Measurements from ENCODE around the gene FNBP1.
"Not testable (repeated sequence)": the region's sequence is repeated elsewhere in the genome, so short reads cannot be mapped to it uniquely, and the experiment has no call there.

Gene FNBP1

GRCh38 chr9:129990269-129991010, 52.5 kb downstream of the FNBP1 start:
- DNase-seq (ENCODE audit: low read depth): no peak

DNA sequence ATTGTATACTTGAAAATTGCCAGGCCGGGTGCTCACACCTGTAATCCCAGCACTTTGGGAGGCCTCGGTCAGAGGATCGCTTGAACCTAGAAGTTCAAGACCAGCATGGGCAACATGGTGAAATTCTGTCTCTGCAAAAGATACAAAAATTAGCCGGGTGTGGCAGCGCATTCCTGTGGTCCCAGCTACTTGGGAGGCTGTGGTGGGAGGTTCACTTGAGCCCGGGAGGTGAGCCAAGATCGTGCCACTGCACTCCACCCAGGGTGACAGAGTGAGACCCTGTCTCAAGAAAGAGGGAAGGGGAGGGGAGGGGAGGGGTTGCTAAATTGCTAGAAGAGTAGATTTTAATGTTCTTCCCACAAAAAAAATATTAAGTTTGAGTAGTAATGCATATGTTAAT, 53.2 kb downstream of the FNBP1 start:
- DNase-seq (ENCODE audit: low read depth): no peak

DNA sequence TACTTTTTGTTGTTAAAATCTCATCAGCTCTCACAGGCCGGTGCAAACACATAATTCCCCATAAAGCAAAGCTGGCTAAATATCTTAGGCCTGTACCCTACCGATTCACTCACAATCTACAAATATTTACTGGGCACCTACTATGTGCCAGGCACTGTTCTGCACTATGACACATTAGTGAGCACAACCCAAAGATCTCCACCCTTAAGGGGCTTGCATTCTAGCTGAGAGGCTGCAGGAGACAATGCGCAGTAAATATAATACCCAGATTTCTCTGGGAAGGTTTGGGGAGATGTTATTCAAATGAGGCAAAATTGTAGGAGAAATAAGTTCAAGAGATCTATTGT, 53.7 kb downstream of the FNBP1 start:
- no peak for DNase-seq (ENCODE audit: low read depth)

DNA sequence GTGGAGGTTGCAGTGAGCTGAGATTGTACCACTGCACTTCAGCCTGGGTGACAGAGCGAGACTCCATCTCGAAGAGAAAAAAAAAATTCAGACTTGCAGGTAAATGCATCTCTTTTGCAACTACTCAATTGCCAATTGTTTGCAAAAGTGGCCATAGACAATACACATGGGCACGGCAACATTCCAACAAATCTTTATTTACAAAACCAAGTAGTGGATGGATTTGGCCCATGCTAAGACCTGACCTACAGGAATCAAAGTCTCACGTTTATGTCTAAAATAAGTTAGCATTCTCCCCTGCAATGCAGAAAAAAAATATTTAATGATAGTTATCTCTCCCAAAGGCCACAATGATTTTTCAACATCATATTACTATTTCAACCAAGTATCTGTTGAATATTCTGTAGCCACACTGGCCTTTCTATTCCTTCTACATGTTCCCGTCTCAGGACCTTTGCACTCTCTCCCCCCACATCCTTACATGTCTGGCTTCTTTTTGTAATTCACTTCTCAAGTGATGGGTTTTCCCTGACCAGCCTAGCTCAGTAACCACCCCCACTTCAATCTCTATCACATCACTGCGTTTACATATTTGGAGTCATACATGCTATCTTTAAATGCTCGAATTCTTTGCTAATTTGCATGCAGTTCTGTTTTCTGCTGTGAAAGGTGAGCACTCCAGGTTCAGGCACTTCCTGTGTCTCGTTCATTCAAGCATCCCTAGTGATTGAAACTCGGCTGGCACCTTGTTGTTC, 54.2 kb downstream of the FNBP1 start:
- no peak for DNase-seq (ENCODE audit: low read depth)

GRCh38 chr9:129987941-129988340, 55.0 kb downstream of the FNBP1 start:
- DNase-seq (ENCODE audit: low read depth): no peak

DNA sequence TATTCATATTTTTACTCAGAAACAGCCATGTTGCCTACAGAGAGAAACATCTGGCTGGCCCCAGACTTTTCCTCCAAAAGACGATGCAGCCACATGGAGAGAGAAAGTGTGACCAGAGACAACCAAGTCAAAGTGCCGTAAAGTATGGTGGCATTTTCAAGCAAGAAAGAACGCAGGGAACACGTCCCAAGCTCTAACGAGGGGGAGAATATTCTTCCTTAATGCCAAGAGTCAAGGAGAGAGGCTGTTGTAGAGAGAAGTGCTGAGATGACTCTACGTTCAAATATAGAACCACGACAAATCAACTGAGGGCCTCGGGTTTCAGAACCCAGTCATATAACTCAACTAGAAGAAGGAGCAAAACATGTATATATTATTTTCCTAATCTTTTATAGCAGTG, 55.9 kb downstream of the FNBP1 start:
- DNase-seq (ENCODE audit: low read depth): no peak

- DNase-seq (ENCODE audit: low read depth): not testable (repeated sequence)
These were observed 58.4 kb downstream of the FNBP1 start for GRCh38 chr9:129984589-129984988.

DNA sequence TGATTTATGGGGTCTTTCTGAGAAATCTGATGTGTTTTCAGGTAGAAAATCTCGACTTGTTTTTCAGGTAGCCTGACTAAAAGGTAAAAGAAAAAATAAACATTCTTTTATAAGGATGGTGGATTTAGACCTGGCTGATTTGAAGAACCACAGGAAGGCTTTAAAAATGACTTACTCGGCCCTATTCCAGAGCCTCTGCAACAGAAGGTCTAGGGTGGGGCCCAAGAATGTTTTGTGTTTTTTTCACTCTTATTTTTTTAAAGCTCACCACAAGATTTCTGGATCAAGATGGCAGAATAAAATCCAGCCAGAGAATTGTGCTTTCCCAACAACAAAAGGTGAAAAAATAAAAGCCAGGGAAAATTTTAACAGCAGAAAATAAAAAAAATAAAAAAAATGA, 59.1 kb downstream of the FNBP1 start:
- DNase-seq (ENCODE audit: low read depth): no peak

- DNase-seq (ENCODE audit: low read depth): no peak
These were observed 61.6 kb downstream of the FNBP1 start for GRCh38 chr9:129981180-129981907.

DNA sequence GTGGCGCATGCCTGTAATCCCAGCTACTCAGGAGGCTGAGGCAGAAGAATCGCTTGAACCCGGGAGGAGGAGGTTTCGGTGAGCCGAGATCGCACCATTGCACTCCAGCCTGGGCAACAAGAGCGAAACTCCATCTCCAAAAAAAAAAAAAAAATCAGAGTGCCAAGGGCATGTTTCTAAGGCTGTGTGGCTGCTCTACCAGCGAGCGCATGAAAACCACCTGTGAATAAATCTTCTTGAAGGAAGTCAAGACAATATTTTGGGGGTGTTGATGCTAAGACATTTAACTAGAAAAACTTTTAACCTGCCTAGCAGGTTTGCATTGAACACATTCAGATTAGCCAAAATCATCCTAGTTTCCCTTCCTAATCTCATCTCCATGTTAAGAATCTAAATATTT, 62.8 kb downstream of the FNBP1 start:
- not testable (repeated sequence) for DNase-seq (ENCODE audit: low read depth)

- DNase-seq (ENCODE audit: low read depth): no peak
These were observed 63.8 kb downstream of the FNBP1 start for GRCh38 chr9:129979071-129979745.

DNA sequence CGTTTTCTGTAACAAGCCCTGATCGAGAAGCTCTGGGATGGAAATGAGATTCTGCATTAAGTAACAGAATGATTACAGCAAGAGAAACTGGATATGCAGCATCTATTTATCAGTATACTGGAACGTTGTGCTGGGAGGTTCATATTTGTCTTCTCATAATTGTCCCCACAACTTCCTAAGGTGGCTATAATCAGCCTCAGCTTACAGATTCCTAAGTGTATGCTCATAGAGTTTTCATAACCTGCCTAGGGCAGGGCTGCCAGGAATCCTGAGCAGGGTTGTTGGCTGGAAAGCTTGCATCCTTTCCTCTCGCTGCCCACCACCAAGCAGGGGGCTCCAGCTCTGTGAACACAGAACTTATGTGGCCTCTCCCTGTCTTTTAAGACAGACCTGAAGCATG, 70.2 kb downstream of the FNBP1 start:
- DNase-seq (ENCODE audit: low read depth): no peak

DNA sequence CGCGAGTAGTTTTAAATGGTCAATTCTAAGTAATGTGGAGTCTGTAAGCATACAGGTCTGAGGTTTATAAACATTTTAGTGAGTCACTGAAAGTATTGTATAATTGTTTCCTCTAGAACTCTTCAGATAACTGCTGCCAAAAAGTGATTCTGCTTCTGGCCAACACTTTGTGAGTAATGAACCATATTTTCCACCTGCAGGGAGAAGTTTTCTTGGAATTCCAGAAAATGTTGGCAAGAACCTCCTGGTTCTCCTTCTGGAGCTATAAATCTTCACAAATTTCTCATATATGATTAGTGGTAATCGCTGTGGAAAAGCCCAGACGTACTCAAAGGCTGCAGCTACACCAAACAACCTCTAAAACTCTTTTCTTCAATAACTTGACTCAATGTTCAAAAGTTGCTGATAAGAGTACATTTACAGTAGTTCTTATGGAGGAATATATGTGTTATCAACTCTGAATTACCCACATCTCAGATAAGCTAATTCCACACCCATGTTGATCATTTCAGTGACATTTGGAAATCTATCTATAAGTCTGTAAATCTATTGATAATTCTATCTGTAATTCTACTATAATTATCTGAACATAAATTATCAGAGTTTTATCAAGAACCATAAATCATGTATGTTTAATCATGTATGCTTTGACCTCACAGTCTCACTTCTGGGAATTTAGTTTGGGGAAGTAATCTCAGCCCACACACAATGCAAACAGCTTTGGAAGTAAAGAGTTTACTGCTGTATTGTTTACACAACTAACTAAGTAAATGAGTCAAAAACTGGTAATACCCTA, 74.1 kb downstream of the FNBP1 start:
- no peak for DNase-seq (ENCODE audit: low read depth)

- no peak for DNase-seq (ENCODE audit: low read depth)
These were observed 77.9 kb downstream of the FNBP1 start for GRCh38 chr9:129964901-129965734.

DNA sequence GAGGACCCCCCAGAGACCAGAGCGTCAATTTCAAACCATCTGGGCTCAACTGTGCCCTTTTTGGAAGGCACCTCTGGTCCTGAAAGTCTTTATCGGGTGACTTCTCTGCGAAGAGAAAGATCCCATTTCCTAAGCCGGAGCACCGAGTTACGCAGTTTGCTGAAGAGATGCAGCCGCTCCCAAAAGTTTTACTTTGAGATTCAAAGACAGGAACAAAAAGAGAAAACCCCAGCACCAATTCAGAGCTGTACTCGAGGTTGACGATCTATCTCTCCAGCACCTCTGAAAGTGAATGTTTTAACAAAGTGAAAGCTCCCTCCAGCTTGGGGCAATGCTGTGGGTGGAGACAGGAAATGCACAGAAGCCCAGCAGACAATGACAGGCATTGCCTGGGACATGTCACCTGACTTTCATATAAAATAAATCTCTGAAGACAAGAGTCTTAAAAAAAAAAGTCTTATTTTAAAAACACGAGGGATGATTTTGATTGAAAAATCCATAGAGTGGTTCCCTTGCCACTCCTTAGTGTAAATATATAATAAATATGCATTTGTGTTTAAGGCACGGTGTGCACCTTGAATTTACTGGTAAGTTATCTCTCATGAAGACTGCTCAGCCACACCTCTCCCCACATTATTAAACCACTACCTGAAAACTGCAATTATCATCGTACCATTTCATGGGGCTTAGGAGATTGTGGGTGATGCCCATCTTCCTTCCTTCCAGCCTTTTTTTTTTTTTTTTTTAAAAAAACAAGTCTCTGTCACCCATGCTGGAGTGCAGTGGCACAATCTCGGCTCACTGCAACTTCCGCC, 79.9 kb downstream of the FNBP1 start:
- DNase-seq (ENCODE audit: low read depth): no peak

DNA sequence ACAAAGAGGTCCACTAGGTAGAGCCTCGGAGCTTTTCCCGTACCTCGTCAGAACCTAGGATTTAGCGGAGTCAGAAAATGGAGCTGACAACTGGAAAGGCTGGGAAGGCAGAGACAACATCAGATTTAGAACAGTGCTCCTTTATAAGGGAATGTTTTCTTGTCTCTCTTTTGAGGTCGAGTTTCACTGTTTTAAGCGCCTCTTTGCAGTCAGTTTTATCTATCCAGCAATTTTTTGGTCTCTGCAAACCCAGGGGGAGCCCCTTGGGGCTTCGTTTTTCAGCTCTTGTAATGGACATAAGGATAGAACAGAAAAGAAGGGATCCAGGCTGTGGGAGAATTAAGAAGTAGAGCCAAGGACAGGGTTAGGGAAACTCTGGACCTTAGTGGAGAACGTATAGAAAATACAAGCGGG, 80.5 kb downstream of the FNBP1 start:
- DNase-seq (ENCODE audit: low read depth): no peak

- no peak for DNase-seq (ENCODE audit: low read depth)
These were observed 84.2 kb downstream of the FNBP1 start for GRCh38 chr9:129958796-129959195.

DNA sequence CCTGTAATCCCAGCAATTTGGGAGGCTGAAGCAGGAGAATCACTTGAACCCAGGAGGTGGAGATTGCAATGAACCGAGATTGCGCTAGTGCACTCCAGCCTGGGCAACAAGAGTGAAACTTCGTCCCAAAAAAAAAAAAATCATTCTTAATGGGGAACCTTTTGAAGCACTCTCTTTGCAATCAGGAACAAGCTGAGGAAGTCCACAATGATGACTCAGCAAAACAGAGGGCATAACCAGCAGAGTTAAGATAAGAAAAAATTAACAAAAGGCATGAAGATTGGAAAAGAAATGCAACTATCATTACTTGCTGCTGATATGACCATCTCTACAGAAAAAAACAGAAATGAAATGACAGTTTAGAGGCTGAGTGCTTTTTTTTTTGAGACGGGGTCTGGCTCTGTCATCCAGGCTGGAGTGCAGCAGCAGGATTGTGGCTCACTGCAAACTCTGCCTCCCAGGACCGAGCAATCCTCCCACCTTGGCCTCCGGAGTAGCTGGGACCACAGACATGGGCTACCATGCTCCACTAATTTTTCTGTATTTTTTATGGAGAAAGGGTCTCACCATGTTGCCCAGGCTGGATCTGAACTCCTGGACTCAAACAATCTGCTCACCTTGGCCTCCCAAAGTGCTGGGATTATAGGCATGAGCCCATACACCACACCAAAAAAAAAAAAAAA, 88.0 kb downstream of the FNBP1 start:
- no peak for DNase-seq (ENCODE audit: low read depth)

DNA sequence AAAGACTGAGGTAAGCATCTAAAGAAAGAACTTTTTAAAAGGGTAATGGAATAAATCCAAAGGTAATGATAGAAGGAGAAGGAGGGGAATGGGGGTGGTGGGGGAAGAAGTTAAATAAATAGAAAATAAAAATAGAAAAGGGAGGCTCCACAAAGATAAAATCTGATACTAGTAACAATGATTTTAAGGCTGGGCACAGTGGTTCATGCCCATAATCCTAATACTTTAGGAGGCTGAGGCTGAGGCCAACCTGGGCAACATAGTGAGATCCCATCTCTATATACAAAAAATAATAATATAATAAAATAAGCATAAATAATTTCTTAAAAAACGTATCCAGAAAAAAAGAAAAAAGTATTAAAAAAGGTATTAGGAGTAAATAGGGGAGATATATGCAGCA, 89.3 kb downstream of the FNBP1 start:
- no peak for DNase-seq (ENCODE audit: low read depth)
